NCI-H82 treated with DMSO at 0.1 percent for 48 hours (cell line): ENCODE measurements around the gene ZNF418.
"Not testable (repeated sequence)": the region's sequence is repeated elsewhere in the genome, so short reads cannot be mapped to it uniquely, and the experiment has no call there.

ENCODE experiments used
- DNase-seq: peaks from one replicate; lab custom pipeline; 2025; ENCODE audit not compliant: unreplicated experiment; lab: John Stamatoyannopoulos, UW

The ZNF418 gene

GRCh38 chr19:57890706-57891105 lies 44.5 kb downstream of the ZNF418 start:
- DNase-seq, result not testable (repeated sequence)

- peak; percentile 85 for DNase-seq
Observed at GRCh38 chr19:57888560-57889231, 46.5 kb downstream of the ZNF418 start, which contains the start of gene ZNF814. TSS of gene ZNF814 (minus strand) at chr19:57889037. CDS start at chr19:57888802, 235 bp downstream.

DNA sequence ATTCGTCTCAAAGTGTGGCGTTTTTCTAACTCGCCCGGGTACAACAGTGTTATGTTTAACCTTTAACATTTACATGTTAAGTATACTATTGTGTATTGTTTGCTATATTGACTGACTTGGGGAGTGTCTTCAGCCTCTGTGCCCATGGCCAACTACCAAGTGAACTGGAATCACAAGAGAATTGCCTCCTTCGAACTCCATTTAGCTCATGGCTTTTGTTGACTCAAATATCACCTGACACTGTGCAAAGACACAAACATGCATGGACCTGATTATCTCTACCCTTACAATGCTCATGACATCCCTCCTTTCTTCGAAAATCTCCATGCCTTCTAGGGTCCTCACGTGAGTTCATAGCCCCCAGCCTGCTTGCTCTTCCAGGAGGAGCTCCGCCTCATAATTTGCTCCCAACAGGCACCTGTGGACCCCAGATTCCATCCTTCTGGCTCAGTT lies 47.1 kb downstream of the ZNF418 start:
- DNase-seq, result no peak

DNA sequence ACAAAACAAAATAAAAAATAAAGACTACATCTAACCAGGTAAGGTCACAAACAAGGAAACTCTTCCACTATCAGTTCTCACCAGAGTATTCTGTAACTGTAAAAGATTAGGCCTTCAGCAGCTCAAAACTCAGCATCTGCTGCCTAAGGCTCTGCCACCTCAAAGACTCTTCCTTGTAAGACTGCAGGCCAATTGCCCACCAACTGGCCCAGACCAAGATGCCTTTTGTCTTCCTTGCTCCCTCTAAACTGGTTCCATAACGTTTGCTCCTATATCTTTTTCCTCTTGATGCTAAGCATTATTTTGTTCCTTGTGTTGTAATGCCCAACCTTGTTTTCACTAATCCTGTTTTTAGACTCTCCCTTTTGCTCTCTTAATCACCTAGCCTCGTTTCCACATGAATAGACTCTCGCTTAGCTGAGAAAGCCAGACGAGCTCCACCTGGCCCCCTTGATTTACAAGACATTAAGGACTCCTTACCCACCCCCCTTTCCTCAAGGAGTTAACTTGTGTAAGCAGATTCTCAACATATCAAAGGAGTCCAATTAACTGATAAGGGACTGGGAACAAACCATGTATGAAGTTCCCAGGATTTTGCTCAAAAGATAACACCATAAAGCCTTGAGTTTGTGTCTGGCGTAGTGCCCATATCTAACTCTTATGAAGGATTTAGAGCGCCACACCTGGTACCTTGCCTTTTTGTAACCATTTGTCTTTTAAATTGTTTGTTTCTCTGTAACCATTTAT lies 47.8 kb downstream of the ZNF418 start:
- peak; percentile 28 for DNase-seq

DNA sequence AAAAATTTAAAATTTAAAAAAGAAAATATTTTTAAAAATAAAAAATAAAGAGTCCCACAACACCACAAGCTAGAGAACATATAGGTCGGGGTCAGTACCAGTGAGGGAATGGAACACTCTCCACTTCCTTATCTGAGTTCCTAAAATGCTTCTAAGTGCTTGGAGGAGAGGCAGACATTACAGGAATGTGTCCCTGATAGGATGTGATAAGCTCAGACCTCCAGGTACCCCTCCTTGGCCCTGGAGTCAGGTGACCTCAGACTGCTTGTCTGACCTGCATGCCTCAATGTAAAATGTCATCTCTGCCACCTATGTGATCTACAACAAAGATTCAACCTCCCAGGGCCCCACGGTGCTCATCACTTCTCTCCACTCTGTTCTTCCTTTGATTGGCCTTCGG lies 49.2 kb downstream of the ZNF418 start:
- DNase-seq, result no peak

DNA sequence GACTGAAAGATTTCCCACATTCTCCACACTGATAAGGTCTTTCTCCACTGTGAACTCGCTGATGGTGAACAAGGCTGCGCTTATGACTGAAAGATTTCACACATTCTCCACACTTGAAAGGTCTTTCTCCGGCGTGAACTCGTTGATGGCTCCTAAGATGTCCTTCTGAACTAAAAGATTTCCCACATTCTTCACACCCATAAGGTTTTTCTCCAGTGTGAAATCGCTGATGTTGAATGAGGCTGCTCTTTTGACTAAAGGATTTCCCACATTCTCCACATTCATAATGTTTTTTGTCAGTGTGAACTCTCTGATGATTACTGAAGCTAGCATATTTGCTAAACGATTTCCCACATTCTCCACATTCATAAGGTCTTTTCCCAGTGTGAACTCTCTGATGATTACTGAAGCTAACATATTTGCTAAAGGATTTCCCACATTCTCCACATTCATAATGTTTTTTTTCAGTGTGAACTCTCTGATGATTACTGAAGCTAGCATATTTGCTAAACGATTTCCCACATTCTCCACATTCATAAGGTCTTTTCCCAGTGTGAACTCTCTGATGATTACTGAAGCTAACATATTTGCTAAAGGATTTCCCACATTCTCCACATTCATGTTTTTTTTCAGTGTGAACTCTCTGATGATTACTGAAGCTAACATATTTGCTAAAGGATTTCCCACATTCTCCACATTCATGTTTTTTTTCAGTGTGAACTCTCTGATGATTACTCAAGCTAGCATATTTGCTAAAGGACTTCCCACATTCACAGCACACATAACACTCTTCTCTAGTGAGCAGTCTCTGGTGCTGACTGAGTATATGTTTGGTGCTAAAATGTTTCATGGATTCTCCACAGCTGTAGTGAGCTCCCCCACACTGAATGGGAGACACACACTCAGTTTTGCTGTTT lies 61.1 kb downstream of the ZNF418 start:
- not testable (repeated sequence) for DNase-seq

GRCh38 chr19:57872450-57872849 lies 62.8 kb downstream of the ZNF418 start:
- no peak for DNase-seq
